Caco-2 (cell line): ENCODE measurements around the gene CFAP221. TPM values are rescaled to one million over a fixed set of nuclear protein-coding genes. Genes with fewer than 3 reads are reported as not detected.
"Not testable (repeated sequence)": the region's sequence is repeated elsewhere in the genome, so short reads cannot be mapped to it uniquely, and the experiment has no call there.

Source experiments
- BruUV-seq: library from RNA; stranded (reverse); fragments of 400-500 nt; replicated peaks from 2 replicates; lab custom pipeline; 2021; lab: Mats Ljungman, UMichigan
- CTCF ChIA-PET: fragments of 300-600 bp; sonication (Branson Sonifier 250); formaldehyde crosslinking; loops from one replicate; lab custom pipeline; 2022; ENCODE audit warnings: antibody characterized with exemption; lab: Charles Lee
- POLR2A ChIA-PET: fragments of 300-600 bp; sonication (Branson Sonifier 250); formaldehyde crosslinking; loops from one replicate; lab custom pipeline; 2022; ENCODE audit warnings: antibody characterized with exemption; lab: Charles Lee
- DNase-seq, 2 experiments: peaks; one replicate each; pipeline versions ENCODE4 v3.0.0 to v3.0.0-alpha.2; 2020 to 2022
- H3K27me3 ChIP-seq: replicated peaks from 2 replicates; pipeline ENCODE4 v1.6.0; 2011; ENCODE audit warnings: low read length; ENCODE audit not compliant: control insufficient read depth, insufficient read depth
- H3K36me3 ChIP-seq: 2 replicates; pipeline ENCODE4 v1.5.1; 2011; ENCODE audit warnings: low read length; ENCODE audit not compliant: control insufficient read depth, insufficient read depth
- H3K4me1 ChIP-seq: fragments of 250-450 bp; sonication (Bioruptor Pico); 2 replicates; pipeline ENCODE4 v1.5.1; 2020; ENCODE audit warnings: mild to moderate bottlenecking
- H3K4me3 ChIP-seq: 2 replicates; pipeline ENCODE4 v1.5.1; 2011; ENCODE audit warnings: low read depth, mild to moderate bottlenecking, control low read depth, low read length
- H3K9me3 ChIP-seq: fragments of 250-450 bp; sonication (Bioruptor Pico); 2 replicates; pipeline ENCODE4 v1.5.1; 2020; ENCODE audit warnings: mild to moderate bottlenecking, moderate library complexity
- H3K27ac Mint-ChIP-seq: one replicate; pipeline ENCODE4 v1.8.0; 2022; ENCODE audit warnings: mixed read lengths; ENCODE audit not compliant: unreplicated experiment
- H3K27me3 Mint-ChIP-seq: one replicate; pipeline ENCODE4 v1.8.0; 2022; ENCODE audit warnings: mixed read lengths; ENCODE audit not compliant: insufficient read depth, unreplicated experiment
- H3K36me3 Mint-ChIP-seq: one replicate; pipeline ENCODE4 v1.8.0; 2022; ENCODE audit warnings: mild to moderate bottlenecking, mixed read lengths; ENCODE audit not compliant: insufficient read depth, unreplicated experiment
- H3K4me1 Mint-ChIP-seq: one replicate; pipeline ENCODE4 v1.8.0; 2022; ENCODE audit warnings: low read depth, mixed read lengths; ENCODE audit not compliant: unreplicated experiment
- H3K4me3 Mint-ChIP-seq: one replicate; pipeline ENCODE4 v1.8.0; 2022; ENCODE audit warnings: mild to moderate bottlenecking, moderate library complexity, mixed read lengths; ENCODE audit not compliant: unreplicated experiment
- H3K9me3 Mint-ChIP-seq: one replicate; pipeline ENCODE4 v1.8.0; 2022; ENCODE audit warnings: mixed read lengths; ENCODE audit not compliant: unreplicated experiment
- CTCF ChIP-seq, 2 experiments: fragments of 200-600 bp in 1 of 2; IDR thresholded peaks; 1 replicate in 1 of 2; 2 replicates in 1 of 2; pipeline versions ENCODE4 v1.5.1 to v1.8.0; 2011 to 2022; ENCODE audit warnings: antibody characterized with exemption in 1 of 2, control low read depth in 1 of 2, inconsistent platforms in 1 of 2, low read depth in 1 of 2, low read length in 1 of 2, mild to moderate bottlenecking in 1 of 2, moderate library complexity in 1 of 2; ENCODE audit not compliant: insufficient read depth in 1 of 2, severe bottlenecking in 1 of 2, unreplicated experiment in 1 of 2
- intact Hi-C: fragments of 100-400 bp; cut with micrococcal nuclease; formaldehyde crosslinking; loops from one replicate; pipeline ENCODE4 v1.10.0; 2022; ENCODE audit not compliant: unreplicated experiment
- total RNA-seq: library from RNA; stranded (reverse); gene quantifications from 2 replicates; pipeline ENCODE4 v1.2.3, GENCODE V29; 2022

The CFAP221 gene
- total RNA-seq, 1 experiment from 2014 or later = not detected

- H3K27ac Mint-ChIP-seq = no peak overlapping the region
- ChIA-PET CTCF (no interaction called here), POLR2A (no interaction called here)
- no peak for TF ChIP-seq CTCF (IDR thresholded peaks at IDR 0.05; ENCODE audit: insufficient read depth in 1 of 2, low read depth in 1 of 2, low read length in 1 of 2, severe bottlenecking in 1 of 2, unreplicated experiment in 1 of 2)
- H3K9me3 Mint-ChIP-seq = peaks cover 26% of the 10 kb centered on the region
- H3K4me3 Mint-ChIP-seq = no peak overlapping the region
- no peaks in the 10 kb centered on the region for H3K36me3 ChIP-seq
- H3K9me3 ChIP-seq = peaks cover 11% of the 10 kb centered on the region
- H3K4me1 Mint-ChIP-seq = no peaks in the 10 kb centered on the region
- no peaks in the 10 kb centered on the region; the same call in 1 of the 2 replicates for H3K4me1 ChIP-seq
- H3K36me3 Mint-ChIP-seq = no peaks in the 10 kb centered on the region
- H3K27me3 Mint-ChIP-seq = peaks cover 10% of the 10 kb centered on the region
- DNase-seq = no peak
- no peaks in the 10 kb centered on the region for H3K27me3 ChIP-seq
- BruUV-seq = no TSS peak
- intact Hi-C loops = no loop called here
- H3K4me3 ChIP-seq = no peak overlapping the region
Observed at GRCh38 chr2:119617455-119617854, 73.2 kb downstream of the CFAP221 start.

GRCh38 chr2:119618725-119619124 is 74.5 kb downstream of the CFAP221 start:
- H3K4me1 ChIP-seq, H3K9me3 ChIP-seq, H3K27me3 ChIP-seq, H3K27ac Mint-ChIP-seq, DNase-seq, H3K36me3 ChIP-seq, H3K4me3 ChIP-seq, H3K36me3 Mint-ChIP-seq, POLR2A ChIA-PET, intact Hi-C loops, H3K4me3 Mint-ChIP-seq, BruUV-seq, H3K4me1 Mint-ChIP-seq, CTCF ChIA-PET: not testable (repeated sequence)
- H3K9me3 Mint-ChIP-seq = peaks cover 25% of the 10 kb centered on the region
- H3K27me3 Mint-ChIP-seq = peaks cover 10% of the 10 kb centered on the region

- Histone ChIP-seq H3K36me3 (no peaks in the 10 kb centered on the region), H3K27me3 (no peaks in the 10 kb centered on the region), H3K9me3 (no peaks in the 10 kb centered on the region), H3K4me3 (no peak overlapping the region), H3K4me1 (no peaks in the 10 kb centered on the region)
- no peaks in the 10 kb centered on the region for H3K36me3 Mint-ChIP-seq
- no peak overlapping the region for H3K4me3 Mint-ChIP-seq
- no peak for TF ChIP-seq CTCF (IDR thresholded peaks at IDR 0.05; ENCODE audit: insufficient read depth in 1 of 2, low read depth in 1 of 2, low read length in 1 of 2, severe bottlenecking in 1 of 2, unreplicated experiment in 1 of 2)
- intact Hi-C loops = no loop called here
- BruUV-seq = no TSS peak
- H3K27ac Mint-ChIP-seq = no peak overlapping the region
- no peaks in the 10 kb centered on the region for H3K4me1 Mint-ChIP-seq
- no peak for DNase-seq
- peaks cover 8% of the 10 kb centered on the region for H3K27me3 Mint-ChIP-seq
- no peaks in the 10 kb centered on the region for H3K9me3 Mint-ChIP-seq
- POLR2A ChIA-PET = no interaction called here
- CTCF ChIA-PET = interaction anchor here (0.6 kb wide), 1 partner anchor 190 kb away, joined by 3 read pairs; no protein-coding TSS in a partner anchor
Observed at GRCh38 chr2:119625226-119625625, 81.0 kb downstream of the CFAP221 start.
